Fibroblast of mammary gland (primary cell): ENCODE data around the gene SYT8.
A peak's percentile ranks its signal among the peaks of the same experiment; 100 is the strongest.
"Not testable (repeated sequence)": the region's sequence is repeated elsewhere in the genome, so short reads cannot be mapped to it uniquely, and the experiment has no call there.

Experiments
- DNase-seq: peaks from one replicate; pipeline ENCODE4 v3.0.0-alpha.2; 2010; ENCODE audit warnings: low read depth
- H3K4me3 ChIP-seq: 2 replicates; pipeline ENCODE4 v1.5.1; 2011; ENCODE audit warnings: low read depth, mild to moderate bottlenecking, low read length, moderate library complexity; ENCODE audit not compliant: control insufficient read depth
- TF ChIP-seq, protein P1 (sequence below): conservative IDR thresholded peaks from 2 replicates; pipeline ENCODE4 v1.5.1; 2011; ENCODE audit warnings: low read depth, low read length, inconsistent platforms; ENCODE audit not compliant: control insufficient read depth, insufficient read depth

SYT8 gene

DNA sequence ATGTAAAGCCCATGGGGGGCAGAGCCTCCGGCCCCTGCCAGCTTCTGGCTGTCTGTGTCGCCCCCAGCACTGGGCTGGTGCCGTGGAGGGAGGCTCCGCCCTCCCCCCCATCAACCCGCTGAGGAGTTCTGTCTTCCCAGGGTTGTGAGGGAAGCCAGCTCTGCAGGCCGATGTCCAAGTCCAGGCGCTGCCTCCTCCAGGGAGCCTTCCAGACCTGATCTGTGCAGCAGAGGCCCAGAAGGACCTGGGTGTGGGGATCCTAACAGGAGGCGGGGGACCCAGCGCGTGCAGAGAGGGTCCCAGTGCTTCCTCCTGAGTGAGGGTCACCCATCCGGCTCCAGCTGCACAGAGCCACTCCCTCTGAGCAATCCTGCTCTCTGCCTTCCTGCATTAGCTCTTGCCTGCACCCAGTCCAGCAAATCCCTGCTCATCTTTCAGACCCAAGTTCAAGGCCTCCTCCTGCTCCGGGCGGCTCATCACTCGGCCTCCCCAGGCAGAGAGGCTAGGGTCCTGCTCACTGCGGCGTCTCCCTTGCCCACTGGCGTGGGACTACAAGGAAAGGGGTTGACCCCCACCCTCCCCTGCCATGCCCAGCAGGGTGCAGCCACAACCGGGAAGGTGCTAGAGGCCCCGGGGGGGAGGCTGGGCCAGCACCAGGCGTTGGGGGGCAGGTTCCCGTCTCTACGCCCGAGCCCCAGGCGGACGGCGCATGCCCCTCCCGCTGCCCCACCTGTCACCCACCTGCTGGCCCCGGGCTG is 40.5 kb downstream of the SYT8 start:
- DNase-seq = peak; percentile 35
- H3K4me3 ChIP-seq = no peak overlapping the region
- TF ChIP-seq, protein P1, sequence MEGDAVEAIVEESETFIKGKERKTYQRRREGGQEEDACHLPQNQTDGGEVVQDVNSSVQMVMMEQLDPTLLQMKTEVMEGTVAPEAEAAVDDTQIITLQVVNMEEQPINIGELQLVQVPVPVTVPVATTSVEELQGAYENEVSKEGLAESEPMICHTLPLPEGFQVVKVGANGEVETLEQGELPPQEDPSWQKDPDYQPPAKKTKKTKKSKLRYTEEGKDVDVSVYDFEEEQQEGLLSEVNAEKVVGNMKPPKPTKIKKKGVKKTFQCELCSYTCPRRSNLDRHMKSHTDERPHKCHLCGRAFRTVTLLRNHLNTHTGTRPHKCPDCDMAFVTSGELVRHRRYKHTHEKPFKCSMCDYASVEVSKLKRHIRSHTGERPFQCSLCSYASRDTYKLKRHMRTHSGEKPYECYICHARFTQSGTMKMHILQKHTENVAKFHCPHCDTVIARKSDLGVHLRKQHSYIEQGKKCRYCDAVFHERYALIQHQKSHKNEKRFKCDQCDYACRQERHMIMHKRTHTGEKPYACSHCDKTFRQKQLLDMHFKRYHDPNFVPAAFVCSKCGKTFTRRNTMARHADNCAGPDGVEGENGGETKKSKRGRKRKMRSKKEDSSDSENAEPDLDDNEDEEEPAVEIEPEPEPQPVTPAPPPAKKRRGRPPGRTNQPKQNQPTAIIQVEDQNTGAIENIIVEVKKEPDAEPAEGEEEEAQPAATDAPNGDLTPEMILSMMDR = no peak

DNA sequence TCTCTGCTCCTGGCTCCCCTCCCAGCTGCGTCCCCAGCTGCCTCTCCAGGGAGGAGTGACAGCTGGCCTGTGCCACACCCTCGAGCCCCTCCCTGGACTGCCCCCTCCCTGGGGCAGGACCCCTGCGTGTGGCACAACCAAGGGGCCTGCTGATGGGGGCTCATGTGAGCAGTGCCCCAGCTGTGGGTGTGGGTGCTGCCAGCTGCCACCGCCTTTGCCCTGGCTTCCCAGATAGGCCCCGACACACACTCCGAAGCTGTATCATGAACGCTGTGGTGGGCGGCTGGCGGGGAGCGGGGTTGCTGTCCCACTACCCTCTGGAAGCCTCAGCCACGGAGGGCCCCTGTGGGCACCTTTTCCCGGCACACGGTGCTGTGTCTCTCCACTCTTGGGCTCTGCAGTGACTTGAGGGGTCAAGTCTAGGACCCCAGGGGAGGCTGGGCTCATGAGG is 41.1 kb downstream of the SYT8 start:
- peak overlapping the region; percentile 20 for H3K4me3 ChIP-seq
- DNase-seq = not testable (repeated sequence)

DNA sequence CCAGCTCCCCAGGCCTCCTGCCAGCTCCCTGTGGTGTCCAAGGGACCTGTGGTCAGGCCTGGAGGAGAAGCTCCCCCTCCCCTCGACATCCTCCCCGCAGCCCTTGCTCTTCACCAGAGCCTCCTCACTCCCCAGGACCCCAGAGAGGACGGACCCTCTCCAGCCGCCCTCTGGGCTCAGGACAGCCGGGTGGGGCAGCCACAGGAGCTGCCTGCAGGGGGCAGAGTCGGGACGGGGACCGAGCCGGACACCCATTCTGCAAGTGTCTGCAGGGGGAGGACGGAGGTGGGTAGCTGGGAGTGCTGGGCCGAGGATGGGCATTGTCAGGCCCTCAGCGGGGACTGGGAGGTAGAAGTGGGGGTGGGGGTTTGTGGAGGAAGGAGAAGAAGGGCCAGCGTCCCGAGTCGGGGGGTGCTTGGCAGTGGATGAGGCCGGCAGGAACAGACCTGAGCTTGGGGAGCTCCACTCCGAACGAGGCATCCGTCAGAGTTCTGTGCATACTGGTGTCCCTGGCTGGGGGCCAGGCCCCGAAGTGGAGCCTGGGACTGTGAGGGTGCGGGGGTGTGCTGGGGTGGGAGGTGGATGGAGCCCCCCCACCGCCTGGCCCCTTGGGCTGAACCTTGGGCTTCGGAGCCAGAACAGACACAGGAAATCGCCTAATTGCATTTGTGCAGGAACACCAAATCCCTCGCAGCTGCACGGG is 41.7 kb downstream of the SYT8 start:
- H3K4me3 ChIP-seq = peak overlapping the region; percentile 20
- TF ChIP-seq, protein P1 = peak; percentile 61
- DNase-seq = peak; percentile 86

DNA sequence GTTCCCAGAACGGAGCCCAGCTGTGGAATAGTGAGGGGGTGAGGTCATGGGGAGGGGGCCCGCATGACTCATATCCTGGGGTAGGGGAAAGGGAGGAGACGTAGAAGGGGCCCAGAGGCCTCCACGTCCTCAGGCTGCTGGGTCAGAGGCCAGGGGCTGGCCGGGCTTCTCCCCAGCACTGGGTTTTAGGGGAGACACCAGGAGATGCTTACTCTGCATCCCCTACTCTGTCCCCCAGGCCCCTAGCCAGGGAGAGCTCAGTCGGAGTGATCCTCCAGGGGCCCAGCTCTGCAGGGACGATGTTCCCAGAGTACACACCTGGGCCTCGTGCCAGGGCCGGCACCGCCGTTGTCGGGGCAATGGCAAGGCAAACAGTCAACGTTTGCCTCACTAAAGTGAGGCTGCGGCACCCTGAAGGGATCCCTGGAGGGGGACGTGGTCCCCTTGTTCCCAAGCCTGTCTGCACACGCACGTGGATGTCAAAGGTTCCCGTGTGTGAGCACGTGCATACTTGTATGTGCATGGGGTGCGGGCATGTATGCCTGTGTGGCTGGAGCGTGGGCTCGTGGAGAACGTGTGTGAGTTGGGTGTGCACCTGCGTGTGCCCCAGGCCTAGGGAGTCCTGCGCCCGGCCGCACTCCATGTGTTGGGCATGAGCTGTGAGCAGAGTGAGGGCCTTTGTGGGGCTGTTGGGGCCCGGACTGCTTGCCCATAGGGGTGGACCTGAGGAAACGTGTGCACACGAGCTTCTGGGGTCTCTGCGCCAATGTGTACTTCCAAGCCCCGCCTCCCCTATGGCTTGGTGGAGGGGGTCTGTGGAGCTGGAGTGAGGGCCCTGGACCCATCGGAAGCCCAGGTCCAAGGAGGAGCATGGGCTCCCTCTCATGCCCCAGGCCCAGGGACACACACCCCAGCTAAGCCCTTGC is 42.7 kb downstream of the SYT8 start:
- peak; percentile 64 for DNase-seq
- no peak overlapping the region for H3K4me3 ChIP-seq
- TF ChIP-seq, protein P1 = no peak

DNA sequence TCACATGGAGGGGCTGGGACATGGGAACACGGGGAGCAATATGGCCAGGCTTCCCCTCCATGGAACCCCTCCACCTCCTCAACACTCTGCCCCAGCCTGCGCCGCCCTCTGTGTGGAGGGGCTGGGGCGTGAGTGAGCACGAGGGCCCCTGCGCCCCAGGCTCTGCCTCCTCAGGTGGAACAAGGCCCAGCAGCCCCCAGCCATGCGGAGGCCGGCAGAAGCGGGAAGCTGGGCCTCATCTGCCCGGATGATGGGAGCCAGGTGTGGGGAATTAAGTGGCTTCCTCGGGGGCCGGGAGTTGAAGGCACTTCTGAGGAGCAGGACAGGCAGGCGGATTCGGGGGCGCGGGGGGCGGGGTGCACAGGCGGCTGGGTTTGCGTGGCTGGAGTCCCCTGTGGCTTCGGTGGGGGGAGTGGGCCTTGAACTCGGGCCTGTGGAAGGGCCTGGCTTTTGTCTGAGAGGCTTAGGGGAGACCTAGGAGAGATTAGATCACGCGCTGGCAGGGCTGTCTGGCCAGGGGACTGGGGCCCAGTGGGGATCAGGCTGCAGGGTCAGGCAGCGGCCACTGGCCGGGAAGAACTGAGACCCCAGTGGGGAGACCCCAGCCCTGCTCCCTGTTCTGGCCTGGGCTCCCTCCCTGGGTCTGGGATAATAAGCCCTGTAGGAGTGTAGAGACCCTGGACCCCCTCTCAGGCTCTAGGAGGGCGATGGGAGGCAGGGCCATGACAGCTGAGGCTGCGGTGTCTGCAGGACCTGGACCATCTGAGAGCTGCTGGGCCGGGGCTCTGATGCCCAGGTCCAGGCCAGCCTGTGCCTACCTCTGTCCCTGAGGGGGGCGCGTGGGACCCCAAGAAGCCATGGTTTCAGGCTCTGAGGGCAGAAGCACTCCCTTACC is 43.6 kb downstream of the SYT8 start:
- no peak overlapping the region for H3K4me3 ChIP-seq
- DNase-seq = no peak
- TF ChIP-seq, protein P1 = no peak

DNA sequence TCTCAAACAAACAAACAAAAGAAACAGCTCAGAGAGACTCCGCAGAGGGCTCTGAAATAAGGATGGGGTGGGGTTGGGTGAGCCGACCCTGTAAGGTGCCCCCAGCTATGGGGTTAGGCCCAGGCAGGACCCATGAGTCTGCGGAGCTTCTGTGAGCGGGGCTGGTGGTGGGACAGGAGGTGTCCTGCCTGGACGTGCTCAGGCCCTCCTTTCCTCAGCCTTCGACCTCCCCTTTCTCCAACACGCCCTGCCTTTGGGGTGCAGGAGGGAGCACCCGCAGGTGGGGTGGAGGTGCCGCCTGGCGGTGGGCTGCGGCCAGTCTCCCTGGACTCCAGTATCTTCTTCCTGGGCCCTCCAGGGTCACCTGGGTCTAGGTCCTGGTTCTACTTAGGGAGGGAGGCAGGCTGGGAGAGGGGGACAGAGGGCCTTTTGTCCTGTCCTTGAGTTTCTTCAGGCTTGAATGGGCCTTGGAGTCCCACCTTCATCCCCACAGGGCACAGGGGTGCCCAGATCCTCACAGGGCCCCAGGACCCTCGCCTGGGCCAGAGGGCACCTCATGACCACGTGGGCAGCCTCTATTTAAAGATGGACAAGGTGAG is 44.7 kb downstream of the SYT8 start:
- TF ChIP-seq, protein P1 = no peak
- no peak overlapping the region for H3K4me3 ChIP-seq
- no peak for DNase-seq
